GM12801 (cell line): ENCODE data around the gene GMCL2.

ENCODE experiments used
- TF ChIP-seq, protein P1 (sequence below): IDR thresholded peaks from one replicate; pipeline ENCODE4 v1.5.1; 2011; ENCODE audit warnings: control low read depth; ENCODE audit not compliant: insufficient read length; ENCODE audit errors: extremely low read depth

Gene GMCL2

GRCh38 chr5:178232124-178232919 lies 45.2 kb upstream of the GMCL2 start, which contains the start of gene PHYKPL:
Gene PHYKPL, minus strand, starts transcription at chr5:178232802. Its CDS starts 252 bp downstream, at chr5:178232550.
- TF ChIP-seq, protein P1, sequence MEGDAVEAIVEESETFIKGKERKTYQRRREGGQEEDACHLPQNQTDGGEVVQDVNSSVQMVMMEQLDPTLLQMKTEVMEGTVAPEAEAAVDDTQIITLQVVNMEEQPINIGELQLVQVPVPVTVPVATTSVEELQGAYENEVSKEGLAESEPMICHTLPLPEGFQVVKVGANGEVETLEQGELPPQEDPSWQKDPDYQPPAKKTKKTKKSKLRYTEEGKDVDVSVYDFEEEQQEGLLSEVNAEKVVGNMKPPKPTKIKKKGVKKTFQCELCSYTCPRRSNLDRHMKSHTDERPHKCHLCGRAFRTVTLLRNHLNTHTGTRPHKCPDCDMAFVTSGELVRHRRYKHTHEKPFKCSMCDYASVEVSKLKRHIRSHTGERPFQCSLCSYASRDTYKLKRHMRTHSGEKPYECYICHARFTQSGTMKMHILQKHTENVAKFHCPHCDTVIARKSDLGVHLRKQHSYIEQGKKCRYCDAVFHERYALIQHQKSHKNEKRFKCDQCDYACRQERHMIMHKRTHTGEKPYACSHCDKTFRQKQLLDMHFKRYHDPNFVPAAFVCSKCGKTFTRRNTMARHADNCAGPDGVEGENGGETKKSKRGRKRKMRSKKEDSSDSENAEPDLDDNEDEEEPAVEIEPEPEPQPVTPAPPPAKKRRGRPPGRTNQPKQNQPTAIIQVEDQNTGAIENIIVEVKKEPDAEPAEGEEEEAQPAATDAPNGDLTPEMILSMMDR: no peak

GRCh38 chr5:178231539-178232123 lies 44.5 kb upstream of the GMCL2 start:
- TF ChIP-seq, protein P1: no peak

- TF ChIP-seq, protein P1: no peak
Measured at GRCh38 chr5:178230879-178231538, 43.8 kb upstream of the GMCL2 start.

GRCh38 chr5:178229861-178230260 lies 42.7 kb upstream of the GMCL2 start:
- TF ChIP-seq, protein P1: no peak

GRCh38 chr5:178228609-178229008 lies 41.4 kb upstream of the GMCL2 start:
- TF ChIP-seq, protein P1: no peak

GRCh38 chr5:178227929-178228328 lies 40.8 kb upstream of the GMCL2 start:
- TF ChIP-seq, protein P1: no peak

- TF ChIP-seq, protein P1: no peak
Measured at GRCh38 chr5:178227138-178227659, 40.0 kb upstream of the GMCL2 start.
